ENCODE measurements around the gene MDK. TPM values are rescaled to one million over a fixed set of nuclear protein-coding genes. Genes with fewer than 3 reads are reported as not detected.

The MDK gene
- total RNA-seq, 8 experiments from 2014 or later = 151 to 662 (median 242) TPM

GRCh38 chr11:46375392-46376101, 5.9 kb upstream of the MDK start:
- 80 to 100% methylated on average over 1 to 2 of the region's 38 CpGs; no CpG with 5 or more reads in 8 of the 10 experiments for WGBS, 10 experiments
- in situ Hi-C loops (cut with MboI; ENCODE audit: low pct_unique_long_range_greater_than_20kb in 2 of 9, low sequenced_read_pairs in 9 of 9, unreplicated experiment in 9 of 9) = loop anchor here in 2 of 9 experiments (25.0 kb wide), 1 partner anchor 162 kb away; no protein-coding TSS in a partner anchor
- H3K4me3 ChIP-seq = no peak overlapping the region
- H3K27ac ChIP-seq = no peak overlapping the region
- H3K4me1 ChIP-seq (replicated peaks in 1 of 2) = peaks cover 10 to 11% of the 10 kb centered on the region in 2 donors
- no peak for ATAC-seq (replicated peaks in 6 of 8)

- Histone ChIP-seq H3K27ac (no peak overlapping the region), H3K4me3 (no peak overlapping the region), H3K4me1 (replicated peaks in 1 of 2) (peaks cover 11 to 17% of the 10 kb centered on the region in 2 donors)
- no peak for ATAC-seq (replicated peaks in 6 of 8)
- in situ Hi-C loops (cut with MboI; ENCODE audit: low pct_unique_long_range_greater_than_20kb in 2 of 9, low sequenced_read_pairs in 9 of 9, unreplicated experiment in 9 of 9) = loop anchor here in 2 of 9 experiments (25.0 kb wide), 1 partner anchor 161 kb away; no protein-coding TSS in a partner anchor
- 80 to 100% (median 95%) methylated on average over 1 to 4 of the region's 19 CpGs; no CpG with 5 or more reads in 4 of the 10 experiments for WGBS, 10 experiments
Observed at GRCh38 chr11:46376258-46377050, 5.0 kb upstream of the MDK start.

- no peak overlapping the region for H3K4me3 ChIP-seq
- H3K27ac ChIP-seq = no peak overlapping the region
- no CpG with 5 or more reads among the region's 11 CpGs for WGBS, 10 experiments
- in situ Hi-C loops (cut with MboI; ENCODE audit: low pct_unique_long_range_greater_than_20kb in 2 of 9, low sequenced_read_pairs in 9 of 9, unreplicated experiment in 9 of 9) = loop anchor here in 2 of 9 experiments (25.0 kb wide), 1 partner anchor 160 kb away; no protein-coding TSS in a partner anchor
- ATAC-seq (replicated peaks in 6 of 8) = no peak
- H3K4me1 ChIP-seq (replicated peaks in 1 of 2) = peaks cover 11 to 20% of the 10 kb centered on the region in 2 donors
Observed at GRCh38 chr11:46377290-46377689, 4.2 kb upstream of the MDK start.

GRCh38 chr11:46377831-46378230, 3.6 kb upstream of the MDK start:
- Histone ChIP-seq H3K4me1 (replicated peaks in 1 of 2) (peaks cover 11 to 25% of the 10 kb centered on the region in 2 donors), H3K4me3 (no peak overlapping the region), H3K27ac (no peak overlapping the region)
- WGBS, 10 experiments = 80 to 100% (median 90%) methylated on average over 1 to 2 of the region's 5 CpGs; no CpG with 5 or more reads in 6 of the 10 experiments
- ATAC-seq (replicated peaks in 6 of 8) = no peak
- in situ Hi-C loops (cut with MboI; ENCODE audit: low pct_unique_long_range_greater_than_20kb in 2 of 9, low sequenced_read_pairs in 9 of 9, unreplicated experiment in 9 of 9) = loop anchor here in 2 of 9 experiments (25.0 kb wide), 1 partner anchor 159 kb away; no protein-coding TSS in a partner anchor

- H3K4me1 ChIP-seq (replicated peaks in 1 of 2) = peaks cover 16 to 30% of the 10 kb centered on the region in 2 donors
- no peak overlapping the region for H3K4me3 ChIP-seq
- in situ Hi-C loops (cut with MboI; ENCODE audit: low pct_unique_long_range_greater_than_20kb in 2 of 9, low sequenced_read_pairs in 9 of 9, unreplicated experiment in 9 of 9) = loop anchor here in 2 of 9 experiments (25.0 kb wide), 1 partner anchor 159 kb away; no protein-coding TSS in a partner anchor
- no peak overlapping the region for H3K27ac ChIP-seq
- WGBS, 10 experiments = 50 to 100% (median 100%) methylated on average over 1 to 4 of the region's 10 CpGs; no CpG with 5 or more reads in 5 of the 10 experiments
- ATAC-seq (replicated peaks in 6 of 8) = no peak
Observed at GRCh38 chr11:46378296-46378695, 3.2 kb upstream of the MDK start.

GRCh38 chr11:46378811-46379481, 2.5 kb upstream of the MDK start:
- Histone ChIP-seq H3K27ac (peak overlapping the region in 1 of 2 donors; percentile 99), H3K4me1 (replicated peaks in 1 of 2) (peaks cover 23 to 36% of the 10 kb centered on the region in 2 donors), H3K4me3 (no peak overlapping the region)
- in situ Hi-C loops (cut with MboI; ENCODE audit: low pct_unique_long_range_greater_than_20kb in 2 of 9, low sequenced_read_pairs in 9 of 9, unreplicated experiment in 9 of 9) = loop anchor here in 2 of 9 experiments (25.0 kb wide), 1 partner anchor 158 kb away; no protein-coding TSS in a partner anchor
- ATAC-seq (replicated peaks in 6 of 8) = no peak
- WGBS, 10 experiments = 44 to 90% (median 47%) methylated on average over 2 to 9 of the region's 20 CpGs; no CpG with 5 or more reads in 7 of the 10 experiments

GRCh38 chr11:46379482-46380293, 1.8 kb upstream of the MDK start:
- Histone ChIP-seq H3K4me1 (replicated peaks in 1 of 2) (peaks cover 26 to 39% of the 10 kb centered on the region in 2 donors), H3K4me3 (peak overlapping the region in 3 of 5 donors; percentile 66 to 71 (median 69)), H3K27ac (peak overlapping the region; percentile 97 to 99)
- in situ Hi-C loops (cut with MboI; ENCODE audit: low pct_unique_long_range_greater_than_20kb in 2 of 9, low sequenced_read_pairs in 9 of 9, unreplicated experiment in 9 of 9) = loop anchor here in 2 of 9 experiments (25.0 kb wide), 1 partner anchor 158 kb away; no protein-coding TSS in a partner anchor
- WGBS, 10 experiments = 27% methylated on average over 5 of the region's 36 CpGs; no CpG with 5 or more reads in 9 of the 10 experiments
- ATAC-seq (replicated peaks in 6 of 8) = peak in 7 of 8 experiments; percentile 8 to 51 (median 42)

- in situ Hi-C loops (cut with MboI; ENCODE audit: low pct_unique_long_range_greater_than_20kb in 2 of 9, low sequenced_read_pairs in 9 of 9, unreplicated experiment in 9 of 9) = loop anchor here in 2 of 9 experiments (25.0 kb wide), 1 partner anchor 157 kb away; no protein-coding TSS in a partner anchor
- Histone ChIP-seq H3K4me3 (peak overlapping the region; percentile 44 to 71 (median 68)), H3K27ac (peak overlapping the region; percentile 97 to 99), H3K4me1 (replicated peaks in 1 of 2) (peaks cover 26 to 39% of the 10 kb centered on the region in 2 donors)
- peak; percentile 35 to 67 (median 58) for ATAC-seq (replicated peaks in 6 of 8)
- WGBS, 10 experiments = 0 to 20% (median 0%) methylated on average over 1 to 4 of the region's 45 CpGs; no CpG with 5 or more reads in 7 of the 10 experiments
Observed at GRCh38 chr11:46380340-46381047, 975 bp upstream of the MDK start.

GRCh38 chr11:46381819-46382645, 563 bp downstream of the MDK start:
- H3K4me1 ChIP-seq (replicated peaks in 1 of 2) = peaks cover 26 to 39% of the 10 kb centered on the region in 2 donors
- in situ Hi-C loops (cut with MboI; ENCODE audit: low pct_unique_long_range_greater_than_20kb in 2 of 9, low sequenced_read_pairs in 9 of 9, unreplicated experiment in 9 of 9) = loop anchor here in 2 of 9 experiments (25.0 kb wide), 1 partner anchor 155 kb away; no protein-coding TSS in a partner anchor
- peak overlapping the region; percentile 44 to 71 (median 68) for H3K4me3 ChIP-seq
- 0 to 10% (median 3%) methylated on average over 3 to 6 of the region's 66 CpGs; no CpG with 5 or more reads in 7 of the 10 experiments for WGBS, 10 experiments
- peak overlapping the region; percentile 97 to 99 for H3K27ac ChIP-seq
- ATAC-seq (replicated peaks in 6 of 8) = peak; percentile 6 to 41 (median 22)

GRCh38 chr11:46382646-46383403, 1.4 kb downstream of the MDK start:
- in situ Hi-C loops (cut with MboI; ENCODE audit: low pct_unique_long_range_greater_than_20kb in 2 of 9, low sequenced_read_pairs in 9 of 9, unreplicated experiment in 9 of 9) = loop anchor here in 2 of 9 experiments (25.0 kb wide), 1 partner anchor 154 kb away; no protein-coding TSS in a partner anchor
- 17 to 100% (median 43%) methylated on average over 1 to 5 of the region's 18 CpGs; no CpG with 5 or more reads in 4 of the 10 experiments for WGBS, 10 experiments
- Histone ChIP-seq H3K4me3 (peak overlapping the region; percentile 44 to 71 (median 68)), H3K27ac (peak overlapping the region; percentile 97 to 99), H3K4me1 (replicated peaks in 1 of 2) (peaks cover 31 to 43% of the 10 kb centered on the region in 2 donors)
- ATAC-seq (replicated peaks in 6 of 8) = no peak
